GM19240 (cell line): ENCODE measurements around the gene TYMS.
"Not testable (repeated sequence)": the region's sequence is repeated elsewhere in the genome, so short reads cannot be mapped to it uniquely, and the experiment has no call there.

Source experiments
- DNase-seq: peaks from one replicate; pipeline ENCODE4 v3.0.0; 2011; ENCODE audit warnings: low spot score; ENCODE audit not compliant: insufficient read length

The TYMS gene

GRCh38 chr18:676736-677135, 19.3 kb downstream of the TYMS start:
- no peak for DNase-seq

- DNase-seq = no peak
These were observed 19.7 kb downstream of the TYMS start for GRCh38 chr18:677145-677544.

GRCh38 chr18:677951-678381, 20.5 kb downstream of the TYMS start:
- DNase-seq = no peak

- DNase-seq = no peak
These were observed 21.2 kb downstream of the TYMS start for GRCh38 chr18:678482-679182.

- DNase-seq = no peak
These were observed 22.1 kb downstream of the TYMS start for GRCh38 chr18:679516-679915.

- no peak for DNase-seq
These were observed 22.9 kb downstream of the TYMS start for GRCh38 chr18:680392-680791.

GRCh38 chr18:681985-682384, 24.5 kb downstream of the TYMS start:
- DNase-seq = no peak

- not testable (repeated sequence) for DNase-seq
These were observed 25.0 kb downstream of the TYMS start for GRCh38 chr18:682416-682815.

GRCh38 chr18:682833-683232, 25.4 kb downstream of the TYMS start:
- DNase-seq = no peak

- no peak for DNase-seq
These were observed 26.1 kb downstream of the TYMS start for GRCh38 chr18:683531-683930.

- DNase-seq = no peak
These were observed 28.0 kb downstream of the TYMS start for GRCh38 chr18:685438-685837.

- no peak for DNase-seq
These were observed 29.1 kb downstream of the TYMS start for GRCh38 chr18:686339-687111.

- no peak for DNase-seq
These were observed 30.9 kb downstream of the TYMS start for GRCh38 chr18:688323-688722.

GRCh38 chr18:692824-693223, 35.4 kb downstream of the TYMS start:
- no peak for DNase-seq

- DNase-seq = no peak
These were observed 36.2 kb downstream of the TYMS start for GRCh38 chr18:693466-694187.

- DNase-seq = no peak
These were observed 39.6 kb downstream of the TYMS start for GRCh38 chr18:697012-697411.

- DNase-seq = no peak
These were observed 40.3 kb downstream of the TYMS start for GRCh38 chr18:697800-698199.

GRCh38 chr18:703213-703967, 45.9 kb downstream of the TYMS start:
- no peak for DNase-seq

GRCh38 chr18:706405-706804, 49.0 kb downstream of the TYMS start:
- no peak for DNase-seq

GRCh38 chr18:708096-708495, 50.6 kb downstream of the TYMS start:
- DNase-seq = no peak

GRCh38 chr18:709771-710170, 52.3 kb downstream of the TYMS start:
- no peak for DNase-seq
